OCI-LY3 (cell line): ENCODE data around the gene PCP4.

ENCODE experiments used
- H2AFZ ChIP-seq: fragments of 200-600, 300-600 bp; shearing (Covaris generic); 2 replicates; pipeline ENCODE4 v1.6.0; 2014; ENCODE audit warnings: antibody characterized with exemption, low read depth, low read length
- H3K27ac ChIP-seq: fragments of 200-600, 300-600 bp; sonication (generic); 2 replicates; pipeline ENCODE4 v1.5.1; 2014; ENCODE audit warnings: mild to moderate bottlenecking, low read length, moderate library complexity, mixed read lengths
- H3K27me3 ChIP-seq: fragments of 200-600, 300-600 bp; sonication (generic); 2 replicates; pipeline ENCODE4 v1.6.1; 2014; ENCODE audit warnings: low read depth, low read length, mixed read lengths
- H3K36me3 ChIP-seq: fragments of 200-600, 300-600 bp; sonication (generic); replicated peaks from 2 replicates; pipeline ENCODE3; 2014; ENCODE audit warnings: low read depth, low read length, mixed read lengths
- H3K4me1 ChIP-seq: fragments of 300-600, 200-600 bp; sonication (generic); 2 replicates; pipeline ENCODE4 v1.6.1; 2014; ENCODE audit warnings: low read length, mixed read lengths
- H3K4me2 ChIP-seq: fragments of 200-600, 300-600 bp; sonication (generic); 2 replicates; pipeline ENCODE4 v1.6.1; 2014; ENCODE audit warnings: low read length, mixed read lengths
- H3K4me3 ChIP-seq: fragments of 300-600, 200-600 bp; sonication (generic); 2 replicates; pipeline ENCODE4 v1.5.1; 2014; ENCODE audit warnings: antibody characterized with exemption, mild to moderate bottlenecking, low read length, moderate library complexity
- H3K79me2 ChIP-seq: fragments of 300-600, 200-600 bp; shearing (Covaris generic); 2 replicates; pipeline ENCODE4 v1.6.1; 2014; ENCODE audit warnings: mild to moderate bottlenecking, low read length, mixed read lengths
- H3K9ac ChIP-seq: fragments of 300-600, 200-600 bp; shearing (Covaris generic); 2 replicates; pipeline ENCODE4 v1.6.0; 2014; ENCODE audit warnings: mild to moderate bottlenecking, low read length, moderate library complexity
- H3K9me3 ChIP-seq: fragments of 200-600, 300-600 bp; shearing (Covaris generic); 2 replicates; pipeline ENCODE4 v1.6.1; 2014; ENCODE audit warnings: low read length, mixed read lengths; ENCODE audit not compliant: insufficient read depth
- H4K20me1 ChIP-seq: fragments of 200-600, 300-600 bp; sonication (generic); 2 replicates; pipeline ENCODE4 v1.6.1; 2016; ENCODE audit warnings: low read length, mixed read lengths; ENCODE audit not compliant: insufficient read depth
- CTCF ChIP-seq: fragments of 200-600, 300-600 bp; sonication (generic); IDR thresholded peaks from 2 replicates; pipeline ENCODE4 v1.5.1; 2014; ENCODE audit warnings: antibody characterized with exemption, low read length, low read depth
- EZH2phosphoT487 ChIP-seq: fragments of 200-600 bp; shearing (Covaris generic); IDR thresholded peaks from 2 replicates; pipeline ENCODE4 v1.6.1; 2018; ENCODE audit warnings: antibody characterized with exemption, mixed run types, low read depth

PCP4 gene

GRCh38 chr21:39849014-39849655 is 18.1 kb upstream of the PCP4 start:
- Histone ChIP-seq H3K9me3 (no peaks in the 10 kb centered on the region), H2AFZ (no peak overlapping the region)
- TF ChIP-seq CTCF = no peak
- no peak for TF ChIP-seq EZH2phosphoT487

GRCh38 chr21:39850333-39850732 is 16.9 kb upstream of the PCP4 start:
- Histone ChIP-seq H3K9me3 (no peaks in the 10 kb centered on the region), H3K27me3 (no peaks in the 10 kb centered on the region), H2AFZ (no peak overlapping the region), H3K27ac (no peak overlapping the region), H3K36me3 (no peaks in the 10 kb centered on the region), H3K79me2 (no peaks in the 10 kb centered on the region), H3K4me3 (no peak overlapping the region), H4K20me1 (no peaks in the 10 kb centered on the region), H3K4me1 (no peaks in the 10 kb centered on the region), H3K9ac (no peak overlapping the region), H3K4me2 (no peak overlapping the region)
- TF ChIP-seq CTCF (no peak), EZH2phosphoT487 (no peak)

More at GRCh38 chr21:39849014-39849655, 18.1 kb upstream of the PCP4 start:
- Histone ChIP-seq H4K20me1 (no peaks in the 10 kb centered on the region), H3K79me2 (no peaks in the 10 kb centered on the region), H3K9ac (no peak overlapping the region), H3K36me3 (no peaks in the 10 kb centered on the region), H3K27ac (no peak overlapping the region), H3K4me2 (no peak overlapping the region), H3K4me3 (no peak overlapping the region), H3K27me3 (no peaks in the 10 kb centered on the region), H3K4me1 (no peaks in the 10 kb centered on the region)

- Histone ChIP-seq H3K9ac (no peak overlapping the region), H3K79me2 (no peaks in the 10 kb centered on the region), H3K4me3 (no peak overlapping the region), H3K36me3 (no peaks in the 10 kb centered on the region), H3K27ac (no peak overlapping the region), H3K27me3 (no peaks in the 10 kb centered on the region), H2AFZ (no peak overlapping the region), H4K20me1 (no peaks in the 10 kb centered on the region), H3K4me2 (no peak overlapping the region), H3K9me3 (no peaks in the 10 kb centered on the region), H3K4me1 (no peaks in the 10 kb centered on the region)
- no peak for TF ChIP-seq CTCF
- no peak for TF ChIP-seq EZH2phosphoT487
Measured at GRCh38 chr21:39851002-39851618, 16.1 kb upstream of the PCP4 start.

GRCh38 chr21:39852021-39852721 is 15.1 kb upstream of the PCP4 start:
- H2AFZ ChIP-seq = no peak overlapping the region
- no peak overlapping the region for H3K27ac ChIP-seq

More at GRCh38 chr21:39852021-39852721, 15.1 kb upstream of the PCP4 start:
- H3K27me3 ChIP-seq = no peaks in the 10 kb centered on the region
- H3K9ac ChIP-seq = no peak overlapping the region
- H4K20me1 ChIP-seq = no peaks in the 10 kb centered on the region
- H3K4me2 ChIP-seq = no peak overlapping the region
- H3K4me3 ChIP-seq = no peak overlapping the region
- TF ChIP-seq CTCF (no peak), EZH2phosphoT487 (no peak)
- no peaks in the 10 kb centered on the region for H3K36me3 ChIP-seq
- H3K4me1 ChIP-seq = no peaks in the 10 kb centered on the region
- no peaks in the 10 kb centered on the region for H3K9me3 ChIP-seq
- H3K79me2 ChIP-seq = no peaks in the 10 kb centered on the region
